ENCODE measurements around the gene MYH6.
"Not testable (repeated sequence)": the region's sequence is repeated elsewhere in the genome, so short reads cannot be mapped to it uniquely, and the experiment has no call there.

MYH6 gene

DNA sequence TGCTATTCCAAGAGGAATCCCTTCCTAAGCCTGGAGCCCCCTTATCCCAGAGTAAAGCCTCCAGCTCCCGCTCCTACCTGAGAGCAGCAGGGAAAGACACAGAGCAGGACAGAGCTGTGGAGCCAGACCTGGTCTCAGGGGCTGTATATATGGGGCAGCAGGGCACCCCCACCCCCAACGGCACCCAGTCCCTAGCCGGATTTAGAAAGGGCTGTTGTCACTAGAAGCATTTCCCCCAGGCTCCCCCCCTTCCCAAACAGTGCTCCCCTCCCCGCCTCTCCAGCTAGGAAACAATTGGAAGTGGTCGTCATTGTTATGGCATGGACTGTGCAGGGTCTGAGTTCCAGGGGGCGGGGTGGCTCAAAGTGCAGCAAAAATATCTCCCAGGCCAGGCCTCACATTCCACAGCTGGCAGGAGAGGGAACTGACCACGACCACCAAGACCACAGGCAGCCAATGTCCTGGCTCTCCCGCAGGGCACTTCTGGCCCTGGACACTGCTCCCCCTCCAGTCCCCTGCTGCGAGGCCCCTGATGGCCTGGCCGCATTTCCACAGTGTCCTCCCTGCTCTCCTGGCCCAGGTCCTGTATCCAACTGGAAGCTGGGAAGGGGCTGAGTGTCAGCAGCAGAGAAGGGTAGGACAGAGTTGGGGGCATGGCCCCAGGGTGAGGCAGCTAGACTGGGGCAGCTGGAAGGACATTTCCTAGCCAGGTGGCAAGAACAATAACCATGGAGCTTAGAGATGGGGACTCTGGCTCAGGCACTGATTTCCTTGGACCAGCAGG, 27.7 kb upstream of the MYH6 start, which contains the start of gene MYH7:
Gene MYH7 (minus strand): TSS at position 118 of the 784 bp plus-strand sequence. CDS start 1,928 bp downstream, outside the sequence.
- DNase-seq, result no peak

DNA sequence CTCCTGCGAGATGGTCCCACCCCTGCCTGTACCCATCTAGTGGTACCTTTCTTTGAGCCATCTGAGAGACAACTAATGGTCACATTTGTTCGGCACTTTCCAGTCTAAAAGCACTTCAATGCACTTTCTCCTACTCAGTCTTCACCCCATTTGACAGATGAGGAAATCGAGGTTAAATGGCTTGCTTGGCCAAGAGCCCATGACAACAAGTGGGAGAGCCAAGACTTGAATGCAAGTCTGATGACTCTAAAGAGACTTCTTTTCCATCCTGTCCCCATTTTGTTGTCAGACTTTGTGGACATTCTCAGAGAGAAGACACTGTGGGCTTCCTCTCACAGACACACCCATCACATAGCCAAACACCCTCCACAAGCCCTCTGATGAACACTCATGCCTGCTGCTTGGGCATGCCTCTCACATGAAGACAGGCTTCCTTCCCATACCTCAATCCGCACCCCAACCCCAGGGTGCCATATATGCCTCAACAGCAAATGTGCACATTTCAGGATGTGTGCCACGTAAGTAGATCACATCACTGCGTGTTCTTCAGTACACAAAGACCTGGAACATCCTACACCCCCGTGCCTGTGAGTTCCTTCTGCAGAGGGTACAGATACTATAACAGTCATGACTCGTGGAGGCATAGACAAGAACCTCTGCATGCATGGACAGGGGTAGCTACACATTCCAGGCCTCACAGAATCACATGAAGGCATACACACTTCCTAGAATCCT, 26.6 kb upstream of the MYH6 start:
- DNase-seq, result no peak

DNA sequence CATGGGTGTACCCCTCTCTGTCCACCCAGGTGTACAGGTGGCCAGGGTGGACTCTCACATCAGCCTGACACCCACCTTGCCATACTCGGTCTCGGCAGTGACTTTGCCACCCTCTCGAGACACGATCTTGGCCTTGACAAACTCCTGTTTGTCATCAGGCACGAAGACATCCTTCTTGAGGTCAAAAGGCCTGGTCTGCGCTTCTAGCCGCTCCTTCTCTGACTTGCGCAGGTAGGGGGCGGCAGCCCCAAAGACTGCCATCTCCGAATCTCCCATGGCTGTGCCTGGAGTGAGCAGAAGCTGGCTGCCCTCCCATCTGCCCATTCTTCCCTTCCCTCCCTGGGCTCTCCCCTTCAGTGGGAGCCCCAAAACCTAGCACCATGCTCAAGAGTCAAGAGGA, 25.4 kb upstream of the MYH6 start:
- no peak for DNase-seq

DNA sequence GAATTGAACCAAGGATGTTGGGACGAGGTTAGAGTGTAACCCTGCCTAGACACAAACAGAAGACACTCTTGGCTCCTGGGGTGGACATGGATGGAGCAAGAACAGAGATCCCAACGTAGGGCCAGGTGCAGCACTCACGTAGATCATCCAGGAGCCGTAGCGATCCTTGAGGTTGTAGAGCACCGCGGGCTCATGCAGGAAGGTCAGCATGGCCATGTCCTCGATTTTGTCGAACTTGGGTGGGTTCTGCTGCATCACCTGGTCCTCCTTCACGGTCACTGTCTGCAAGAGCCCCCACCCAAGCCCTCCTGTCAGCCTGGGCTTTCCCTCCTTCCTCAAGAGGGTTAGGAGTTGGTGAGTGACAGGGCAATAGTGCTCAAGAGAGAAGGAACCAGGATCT, 24.9 kb upstream of the MYH6 start:
- DNase-seq, result no peak

DNA sequence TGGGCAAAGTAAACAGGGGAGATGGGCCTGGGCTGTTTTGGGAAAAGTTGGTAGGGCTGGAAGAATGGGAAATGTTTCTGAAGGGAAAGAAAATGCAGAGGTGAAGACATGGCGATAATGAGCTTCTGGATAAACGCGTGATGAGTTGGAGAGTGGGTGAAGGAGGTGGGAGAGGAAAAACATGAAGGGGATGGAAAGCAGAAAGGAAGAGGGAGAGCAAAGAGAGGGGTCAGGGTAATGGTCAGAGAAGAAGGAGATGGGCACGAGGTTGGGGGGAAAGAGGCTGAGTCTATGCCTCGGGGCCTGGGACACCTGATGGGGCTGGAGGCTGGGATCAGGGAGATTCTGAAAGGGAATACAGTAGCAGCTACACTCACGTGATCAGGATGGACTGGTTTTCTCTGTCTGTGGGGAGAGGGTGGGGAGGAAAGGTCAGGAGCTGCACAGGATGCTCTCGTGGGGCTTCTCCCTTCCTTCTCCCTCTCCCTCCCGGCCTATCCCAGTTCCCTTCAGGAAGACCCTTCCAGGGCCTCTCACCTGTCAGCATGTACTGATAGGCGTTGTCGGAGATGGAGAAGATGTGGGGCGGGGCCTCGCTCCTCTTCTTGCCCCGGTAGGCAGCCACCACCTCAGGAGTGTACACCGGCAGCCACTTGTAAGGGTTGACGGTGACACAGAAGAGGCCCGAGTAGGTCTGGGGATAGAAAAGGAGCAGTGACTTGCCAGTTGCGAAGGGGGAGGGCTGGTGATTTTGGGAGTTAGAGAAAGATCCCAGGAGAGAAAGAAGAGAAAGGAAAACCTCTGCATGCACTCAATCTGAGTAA, 24.2 kb upstream of the MYH6 start:
- DNase-seq, result no peak

DNA sequence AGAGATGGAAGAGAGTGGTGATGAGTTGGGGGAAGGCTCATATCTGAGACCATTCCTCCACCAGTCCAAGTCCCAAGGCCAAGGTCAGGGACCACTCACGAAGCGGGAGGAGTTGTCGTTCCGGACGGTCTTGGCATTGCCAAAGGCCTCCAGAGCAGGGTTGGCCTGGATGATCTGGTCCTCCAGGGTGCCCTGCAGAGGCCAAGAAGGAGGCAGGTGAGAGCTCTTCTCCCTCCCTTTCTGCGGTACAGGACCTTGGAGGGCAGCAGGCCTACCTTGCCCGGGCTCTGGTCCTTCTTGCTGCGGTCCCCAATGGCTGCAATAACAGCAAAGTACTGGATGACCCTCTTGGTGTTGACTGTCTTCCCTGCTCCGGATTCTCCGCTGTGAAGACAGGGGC, 23.4 kb upstream of the MYH6 start:
- DNase-seq, result no peak

DNA sequence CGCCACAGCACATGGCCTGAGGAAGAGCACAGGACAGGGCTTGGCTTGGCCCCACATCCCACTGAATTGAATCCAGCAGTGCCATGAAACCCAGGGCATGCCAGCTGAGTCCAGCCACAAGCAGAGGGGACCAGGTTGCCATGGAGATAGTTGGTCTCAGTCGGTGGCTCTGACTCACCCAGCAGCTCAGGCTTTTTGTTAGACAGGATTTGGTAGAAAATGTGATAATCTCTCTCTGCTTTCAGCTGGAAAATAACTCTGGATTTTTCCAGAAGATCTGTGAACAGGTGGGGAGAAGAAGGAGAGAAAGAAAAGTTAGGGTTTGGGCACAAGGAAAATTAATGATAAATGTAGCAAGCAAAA, 22.6 kb upstream of the MYH6 start:
- no peak for DNase-seq

DNA sequence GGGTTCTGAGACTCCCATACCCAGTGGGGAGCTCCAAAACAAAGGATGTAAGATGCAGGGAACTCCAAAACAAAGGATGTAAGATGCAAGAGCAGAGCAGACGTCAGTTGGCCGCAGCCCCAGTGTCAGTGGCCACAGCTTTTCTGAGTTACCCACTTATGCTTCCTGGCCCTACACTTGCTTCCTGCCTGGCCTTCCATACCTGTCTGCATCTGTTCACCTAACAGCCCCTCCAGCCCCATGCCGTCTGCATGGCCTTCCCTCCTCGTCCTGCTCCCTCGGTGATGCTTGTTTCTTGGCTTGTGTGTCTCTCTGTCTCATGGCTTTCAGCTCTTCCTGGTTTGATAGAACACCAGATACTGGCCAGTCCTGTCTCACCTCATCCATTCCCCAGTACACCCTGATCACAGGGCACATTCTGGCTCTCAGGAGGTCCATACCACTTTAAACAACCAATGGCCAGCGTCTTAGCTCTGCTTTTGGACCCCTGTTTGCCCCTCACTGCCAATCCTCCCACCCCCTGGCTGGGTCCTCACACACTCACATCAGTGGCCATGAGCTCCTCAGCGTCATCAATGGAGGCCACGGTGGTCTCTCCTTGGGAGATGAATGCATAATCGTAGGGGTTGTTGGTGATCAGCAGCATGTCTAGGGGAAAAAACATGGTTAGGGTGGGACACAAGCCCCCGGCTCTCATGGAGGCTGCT, 22.1 kb upstream of the MYH6 start:
- no peak for DNase-seq

DNA sequence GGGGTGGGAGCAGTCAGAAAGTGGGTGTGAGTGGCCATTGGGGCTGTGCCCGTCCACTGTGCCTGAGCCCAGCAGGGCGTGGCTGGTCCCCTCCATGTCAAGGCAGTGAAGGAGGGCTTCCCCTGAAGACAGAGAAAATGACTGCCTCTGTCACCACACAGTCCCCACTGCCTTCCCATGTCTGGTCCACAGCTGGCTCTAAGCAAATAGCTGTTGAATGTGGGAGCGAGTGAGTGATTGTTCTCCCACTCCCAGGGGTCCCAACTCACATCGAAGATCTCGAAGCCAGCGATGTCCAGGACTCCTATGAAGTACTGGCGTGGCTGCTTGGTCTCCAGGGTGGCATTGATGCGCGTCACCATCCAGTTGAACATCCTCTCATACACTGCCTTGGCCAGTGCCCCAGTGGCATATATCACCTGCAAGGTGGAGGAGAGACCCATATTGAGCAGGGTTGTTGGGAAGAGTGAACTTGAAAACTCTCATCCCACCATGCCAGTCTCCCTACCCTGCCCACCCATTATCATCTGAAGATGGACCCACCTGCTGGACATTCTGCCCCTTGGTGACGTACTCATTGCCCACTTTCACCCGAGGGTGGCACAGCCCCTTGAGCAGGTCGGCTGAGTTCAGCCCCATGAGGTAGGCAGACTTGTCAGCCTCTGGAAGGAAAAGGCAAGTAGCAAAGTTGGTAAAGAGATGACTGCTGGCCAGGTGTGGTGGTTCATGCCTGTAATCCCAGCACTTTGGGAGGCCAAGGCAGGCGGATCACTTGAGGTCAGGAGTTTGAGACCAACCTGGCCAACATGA, 20.8 kb upstream of the MYH6 start:
- DNase-seq, result no peak

DNA sequence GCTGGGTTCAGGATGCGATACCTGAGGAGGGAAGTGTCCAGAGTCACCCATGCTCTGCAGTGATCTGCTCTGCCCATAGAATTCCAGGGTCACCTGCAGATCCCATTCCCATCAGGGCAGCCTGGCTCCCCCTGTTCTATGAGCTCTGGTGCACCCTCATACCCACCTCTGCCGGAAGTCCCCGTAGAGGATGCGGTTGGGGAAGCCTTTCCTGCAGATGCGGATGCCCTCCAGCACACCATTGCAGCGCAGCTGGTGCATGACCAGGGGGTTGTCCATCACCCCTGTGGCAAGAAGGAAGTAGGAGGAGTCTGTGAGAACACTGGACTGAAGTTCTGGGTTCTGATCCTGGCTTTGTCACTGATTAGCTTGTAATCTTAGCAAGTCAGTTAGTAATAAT, 17.7 kb upstream of the MYH6 start:
- DNase-seq, result not testable (repeated sequence)

DNA sequence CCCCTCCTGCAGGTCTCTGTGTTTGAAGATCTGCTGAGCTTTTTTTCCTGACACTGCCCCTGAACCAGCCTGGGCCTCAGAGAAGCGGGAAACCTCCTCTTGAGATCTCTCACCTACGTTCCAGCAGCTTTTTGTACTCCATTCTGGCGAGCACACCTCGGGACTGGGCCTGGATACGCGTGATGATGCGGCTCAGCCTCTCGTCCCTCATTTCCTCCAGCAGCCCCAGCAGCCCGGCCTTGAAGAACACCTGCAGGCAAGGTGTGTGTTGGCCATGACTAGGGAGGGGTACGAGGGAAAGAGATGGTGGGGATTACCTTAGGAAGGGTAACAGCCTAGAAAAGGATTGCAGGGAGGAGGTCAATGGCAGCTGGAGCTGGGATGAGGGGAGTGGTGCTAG, 17.1 kb upstream of the MYH6 start:
- no peak for DNase-seq

DNA sequence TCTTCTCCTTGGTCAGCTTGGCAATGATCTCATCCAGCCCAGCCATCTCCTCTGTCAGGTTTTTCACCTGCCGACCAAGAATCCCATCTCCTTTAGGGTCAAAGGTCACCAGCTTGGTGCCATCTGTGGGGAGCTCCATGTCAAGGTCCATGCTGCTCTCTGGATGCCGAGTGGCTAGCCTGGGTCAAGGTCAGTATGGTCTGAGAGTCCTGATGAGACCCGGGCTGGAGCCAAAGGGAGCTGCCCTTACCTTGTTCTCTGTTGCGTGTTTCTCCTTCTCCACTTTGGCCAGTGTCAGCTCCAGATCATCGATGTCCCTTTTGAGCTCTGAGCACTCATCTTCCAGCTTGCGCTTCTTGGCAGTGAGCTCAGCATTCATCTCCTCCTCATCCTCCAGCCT, 15.6 kb upstream of the MYH6 start:
- no peak for DNase-seq

DNA sequence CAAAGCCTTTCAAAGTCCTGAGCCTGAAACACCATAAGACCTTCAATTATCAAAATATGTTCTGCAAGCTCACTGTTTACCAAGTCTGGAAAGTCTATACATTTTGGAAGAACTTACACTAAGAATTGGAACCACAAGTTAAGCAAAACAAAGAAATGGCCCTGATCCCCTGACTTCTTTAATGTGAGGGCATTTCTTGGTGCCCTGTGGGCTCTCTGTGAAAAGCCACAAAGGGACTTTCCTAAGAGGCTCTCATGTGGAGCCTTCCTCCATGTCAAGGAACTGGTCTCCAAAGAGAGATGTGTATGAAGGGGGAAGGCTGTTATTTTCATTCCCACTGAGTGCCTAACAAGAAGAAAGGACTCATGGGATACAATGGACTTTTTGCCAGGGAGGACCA, 13.5 kb upstream of the MYH6 start:
- no peak for DNase-seq

DNA sequence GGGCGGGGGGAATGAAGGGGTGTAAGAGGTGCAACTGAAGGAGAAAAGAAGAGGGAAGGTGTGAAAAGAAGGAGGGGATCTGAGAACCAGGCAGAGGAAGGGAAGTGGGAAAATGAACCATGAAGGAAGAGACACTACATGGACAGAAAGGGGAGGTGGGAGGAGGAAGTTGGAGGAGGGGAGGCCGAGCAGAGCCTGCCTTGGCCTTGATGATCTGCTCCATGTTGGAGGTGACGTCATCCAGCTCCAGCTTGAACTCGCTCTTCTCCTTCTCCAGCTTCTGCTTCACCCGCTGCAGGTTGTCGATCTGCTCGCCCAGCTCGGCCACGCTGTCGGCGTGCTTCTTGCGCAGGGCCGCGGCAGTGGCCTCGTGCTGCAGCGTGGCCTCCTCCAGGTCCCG, 11.6 kb upstream of the MYH6 start:
- not testable (repeated sequence) for DNase-seq

DNA sequence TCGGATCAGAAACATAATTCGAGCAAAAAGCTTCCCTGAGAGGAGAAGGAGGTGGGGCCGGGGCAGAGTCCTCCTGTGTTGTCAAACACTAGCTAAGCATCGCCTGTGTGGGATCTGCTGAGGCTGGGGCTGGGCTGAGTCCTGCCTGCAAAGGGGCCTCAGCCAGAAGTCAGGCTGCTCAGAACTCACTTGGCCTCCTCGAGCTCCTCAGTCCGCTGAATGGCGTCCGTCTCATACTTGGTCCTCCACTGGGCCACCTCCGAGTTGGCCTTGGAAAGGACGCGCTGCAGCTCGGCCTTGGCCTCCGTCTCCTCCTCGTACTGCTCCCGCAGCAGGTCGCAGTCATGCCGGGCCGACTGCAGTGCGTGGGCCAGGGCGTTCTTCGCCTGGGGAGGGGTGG, 9.9 kb upstream of the MYH6 start:
- DNase-seq, result no peak

DNA sequence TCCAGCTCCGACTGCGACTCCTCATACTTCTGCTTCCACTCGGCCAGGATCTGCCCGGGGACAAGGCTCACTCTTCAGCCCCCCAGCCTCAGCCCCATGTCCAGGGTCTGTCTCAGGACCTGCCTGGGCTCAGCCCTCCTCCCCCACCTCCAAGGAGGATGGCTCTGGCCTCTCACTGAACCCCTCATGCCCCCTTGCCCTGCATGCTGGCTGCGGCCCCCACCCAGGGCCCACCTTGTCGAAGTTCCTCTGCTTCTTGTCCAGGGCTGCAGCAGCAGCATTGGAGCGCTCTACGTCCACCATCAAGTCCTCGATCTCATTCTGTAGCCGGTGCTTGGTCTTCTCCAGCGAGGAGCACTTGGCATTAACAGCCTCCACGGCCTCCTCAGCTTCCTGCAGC, 9.2 kb upstream of the MYH6 start:
- not testable (repeated sequence) for DNase-seq

DNA sequence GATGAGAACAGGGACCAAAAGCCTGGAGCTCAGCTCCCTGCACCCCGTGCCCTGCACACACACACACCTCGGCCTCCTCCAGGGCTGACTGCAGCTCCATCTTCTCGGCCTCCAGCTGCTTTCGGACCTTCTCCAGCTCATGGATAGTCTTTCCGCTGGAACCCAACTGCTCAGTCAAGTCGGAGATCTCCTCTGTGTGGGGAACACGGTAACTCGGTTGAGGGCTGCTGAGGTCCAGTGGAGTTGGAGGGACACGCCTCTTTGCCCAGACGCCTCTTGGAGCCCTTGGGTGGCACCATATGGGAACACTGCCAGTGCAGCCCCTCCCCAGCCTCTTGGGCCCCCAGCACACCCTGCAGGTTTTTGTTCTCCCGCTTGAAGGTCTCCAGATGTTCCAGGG, 8.7 kb upstream of the MYH6 start:
- no peak for DNase-seq

DNA sequence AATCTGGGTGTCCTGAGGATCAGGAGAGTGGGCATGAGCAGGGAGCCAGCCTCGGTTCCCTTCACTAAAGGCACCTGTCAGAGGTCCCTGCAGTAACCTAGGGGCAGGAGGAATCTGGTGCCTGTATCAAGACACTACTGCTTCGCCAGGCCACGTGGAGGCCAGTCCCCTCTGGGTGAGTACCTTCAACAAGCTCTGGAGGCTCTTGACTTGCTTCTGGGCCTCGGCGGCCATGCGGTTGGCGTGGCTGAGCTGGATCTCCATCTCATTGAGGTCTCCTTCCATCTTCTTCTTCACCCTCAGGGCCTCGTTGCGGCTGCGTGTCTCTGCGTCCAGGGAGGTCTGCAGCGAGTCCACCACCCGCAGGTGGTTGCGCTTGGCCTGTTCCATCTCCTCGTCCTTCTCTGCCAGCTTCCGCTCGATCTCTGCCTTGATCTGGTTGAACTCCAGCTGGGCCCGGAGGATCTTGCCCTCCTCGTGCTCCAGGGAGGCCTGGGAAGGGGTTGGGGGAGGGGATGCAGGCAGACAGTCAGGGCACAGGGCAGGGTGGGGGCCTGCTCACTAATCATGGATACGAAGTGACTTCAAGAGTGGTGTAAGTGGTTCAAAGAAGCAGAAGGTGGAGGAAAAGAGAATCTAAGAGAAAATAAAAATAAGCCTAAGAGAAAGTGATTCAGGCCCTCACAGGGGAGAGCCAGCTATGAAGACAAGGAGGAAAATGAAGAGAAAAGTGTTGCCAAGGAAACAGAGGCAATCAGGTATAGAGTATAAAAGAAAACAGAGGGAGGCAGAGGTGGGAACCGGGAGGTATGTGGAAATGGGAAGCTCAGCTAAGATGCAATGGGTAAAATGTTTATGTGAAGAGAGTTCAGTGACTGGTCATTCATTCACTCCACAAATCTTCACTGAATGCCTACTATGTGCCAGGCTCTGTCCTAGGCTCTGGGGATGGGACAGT, 8.0 kb upstream of the MYH6 start:
- DNase-seq, result no peak

DNA sequence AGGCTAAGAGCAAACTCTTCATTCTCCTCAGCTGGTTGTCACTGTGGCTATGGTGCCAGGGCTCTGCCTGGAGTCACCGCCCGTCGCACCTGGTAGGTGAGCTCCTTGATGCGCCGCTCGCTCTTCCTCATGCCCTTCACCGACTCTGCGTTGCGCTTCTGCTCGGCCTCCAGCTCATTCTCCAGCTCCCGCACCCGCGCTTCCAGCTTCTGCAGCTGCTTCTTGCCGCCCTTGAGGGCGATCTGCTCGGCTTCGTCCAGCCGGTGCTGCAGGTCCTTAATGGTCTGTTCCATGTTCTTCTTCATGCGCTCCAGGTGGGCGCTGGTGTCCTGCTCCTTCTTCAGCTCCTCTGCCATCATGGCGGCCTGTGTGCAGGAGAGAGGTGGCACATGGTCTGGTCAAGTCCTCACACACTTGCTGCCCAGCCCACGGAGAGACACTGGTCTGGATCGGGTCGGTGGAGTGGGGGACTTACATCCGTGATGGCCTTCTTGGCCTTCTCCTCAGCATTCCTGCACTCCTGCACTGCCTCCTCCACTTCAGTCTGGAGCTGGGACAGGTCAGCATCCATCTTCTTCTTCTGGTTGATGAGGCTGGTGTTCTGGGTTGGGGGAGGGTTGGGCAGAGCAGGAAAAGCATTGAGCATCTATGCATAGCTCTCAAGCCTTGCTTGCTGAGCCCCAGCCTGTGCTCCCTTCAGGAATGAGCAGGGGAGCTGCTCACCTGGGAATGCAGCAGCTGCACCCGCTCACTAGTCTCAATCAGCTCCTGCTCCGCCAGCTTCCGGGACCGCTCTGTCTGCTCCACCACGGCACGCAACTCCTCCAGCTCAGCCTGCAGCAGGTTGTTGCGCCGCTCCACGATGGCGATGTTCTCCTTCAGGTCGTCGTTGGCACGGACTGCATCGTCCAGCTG, 7.1 kb upstream of the MYH6 start:
- DNase-seq, result no peak

DNA sequence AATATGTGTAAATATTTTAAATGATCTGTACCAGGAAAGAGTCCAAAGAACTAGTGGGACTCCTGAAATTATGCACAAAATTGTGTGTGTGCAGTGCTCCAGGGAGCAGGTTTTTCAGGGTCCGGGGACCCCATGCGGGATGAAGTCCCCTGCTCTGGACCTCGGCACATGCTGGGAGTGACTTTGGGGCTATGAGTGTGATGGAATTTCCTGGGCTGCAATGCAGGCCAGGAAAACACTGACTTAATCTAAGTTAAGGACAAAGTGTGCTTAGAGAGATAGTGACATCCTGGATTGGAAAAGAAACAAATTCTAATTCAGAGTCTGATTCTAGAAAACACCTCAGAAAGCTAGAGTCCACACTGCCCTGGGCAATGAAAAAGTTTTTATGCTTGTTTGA, 6.2 kb upstream of the MYH6 start:
- DNase-seq, result no peak

Data from CD4-positive, alpha-beta T cell treated with Interleukin-17A for 1 hour (primary cell).